Keratinocyte (primary cell): Measurements from ENCODE around the gene ZC3H10. TPM values are rescaled to one million over a fixed set of nuclear protein-coding genes. Genes with fewer than 3 reads are reported as not detected.

Experiments used
- DNase-seq: peaks from one replicate; pipeline ENCODE4 v3.0.0-alpha.2; 2011; ENCODE audit warnings: low read depth, missing footprints, low spot score
- FAIRE-seq: peaks from 2 replicates; lab custom pipeline; 2011; peaks lifted over from hg19 to GRCh38; lab: Jason Lieb, UNC
- H2AFZ ChIP-seq: 2 replicates; pipeline ENCODE4 v1.6.0; 2012; ENCODE audit warnings: low read length, control low read depth, inconsistent platforms; ENCODE audit not compliant: control insufficient read depth
- H3K27ac ChIP-seq: 2 replicates; pipeline ENCODE4 v1.5.1; 2011; ENCODE audit warnings: low read length; ENCODE audit not compliant: control insufficient read depth, insufficient read depth
- H3K27me3 ChIP-seq: 3 replicates; pipeline ENCODE4 v1.6.0; 2011; ENCODE audit warnings: low read length; ENCODE audit not compliant: control insufficient read depth, insufficient read depth; ENCODE audit errors: extremely low read depth
- H3K36me3 ChIP-seq, 2 experiments: 2 replicates in 1 of 2; 3 replicates in 1 of 2; pipeline ENCODE4 v1.5.1; 2011; ENCODE audit warnings: low read length in 2 of 2, mild to moderate bottlenecking in 1 of 2; ENCODE audit not compliant: control insufficient read depth in 2 of 2, insufficient read depth in 2 of 2; ENCODE audit errors: extremely low read depth in 1 of 2
- H3K4me1 ChIP-seq: 3 replicates; pipeline ENCODE4 v1.5.1; 2011; ENCODE audit warnings: low read length; ENCODE audit not compliant: control insufficient read depth, insufficient read depth; ENCODE audit errors: extremely low read depth
- H3K4me2 ChIP-seq: 3 replicates; pipeline ENCODE4 v1.6.0; 2011; ENCODE audit warnings: low read depth, low read length; ENCODE audit not compliant: control insufficient read depth, insufficient read depth; ENCODE audit errors: extremely low read depth
- H3K4me3 ChIP-seq, 3 experiments: fragments of 200-600 bp in 1 of 3; sonication (generic) in 1 of 3; 2 replicates in 2 of 3; 3 replicates in 1 of 3; pipeline ENCODE4 v1.5.1; 2011 to 2016; ENCODE audit warnings: low read length in 3 of 3, mild to moderate bottlenecking in 3 of 3, control low read depth in 2 of 3, inconsistent platforms in 1 of 3, low read depth in 1 of 3, mixed read lengths in 1 of 3, mixed run types in 1 of 3, moderate library complexity in 1 of 3; ENCODE audit not compliant: control insufficient read depth in 2 of 3, insufficient read depth in 2 of 3; ENCODE audit errors: extremely low read depth in 1 of 3
- H3K79me2 ChIP-seq: 2 replicates; pipeline ENCODE4 v1.6.0; 2012; ENCODE audit warnings: low read length; ENCODE audit not compliant: control insufficient read depth, insufficient read depth
- H3K9ac ChIP-seq: 3 replicates; pipeline ENCODE4 v1.6.0; 2011; ENCODE audit warnings: low read length; ENCODE audit not compliant: control insufficient read depth, insufficient read depth; ENCODE audit errors: extremely low read depth
- H3K9me1 ChIP-seq: 3 replicates; pipeline ENCODE4 v1.6.0; 2011; ENCODE audit warnings: low read length; ENCODE audit not compliant: control insufficient read depth, insufficient read depth; ENCODE audit errors: extremely low read depth
- H3K9me3 ChIP-seq: 2 replicates; pipeline ENCODE4 v1.5.1; 2012; ENCODE audit warnings: low read depth, low read length; ENCODE audit not compliant: control insufficient read depth
- H4K20me1 ChIP-seq: 3 replicates; pipeline ENCODE4 v1.6.0; 2011; ENCODE audit warnings: low read length; ENCODE audit not compliant: control insufficient read depth, insufficient read depth; ENCODE audit errors: extremely low read depth
- CTCF ChIP-seq, 3 experiments: IDR thresholded peaks in 1 of 3; conservative IDR thresholded peaks in 1 of 3; optimal IDR thresholded peaks in 1 of 3; 2 replicates in 2 of 3; 3 replicates in 1 of 3; pipeline versions ENCODE3 to v1.5.1; 2011; ENCODE audit warnings: low read length in 3 of 3, mild to moderate bottlenecking in 3 of 3, moderate library complexity in 2 of 3, control low read depth in 1 of 3, inconsistent platforms in 1 of 3; ENCODE audit not compliant: insufficient read depth in 2 of 3; ENCODE audit errors: extremely low read depth in 1 of 3
- EZH2 ChIP-seq: IDR thresholded peaks from one replicate; pipeline ENCODE4 v1.6.1; 2012; ENCODE audit warnings: inconsistent platforms, mild to moderate bottlenecking, low read length, moderate library complexity
- dilution Hi-C: fragments of 300-500 bp; cut with MboI; formaldehyde crosslinking; loops from one replicate; pipeline ENCODE4 v1.7.0; 2020; ENCODE audit warnings: low sequenced_read_pairs; ENCODE audit not compliant: extremely low pct_ligation_motif_present
- polyA plus RNA-seq, 5 experiments: library from polyadenylated mRNA; depleted of rRNA in 3 of 5; stranded (reverse) in 3 of 5; stranded (forward) in 1 of 5; unstranded in 1 of 5; fragments of >200 nt; gene quantifications; 1 replicate in 1 of 5; 2 replicates in 3 of 5; 3 replicates in 1 of 5; pipeline versions ENCODE4 v1.2.1 to v1.2.3, GENCODE V29; 2011 to 2012; ENCODE audit warnings: missing spikeins in 2 of 5, low read depth in 1 of 5, low replicate concordance in 1 of 5

The ZC3H10 gene
- polyA plus RNA-seq, 1 donor (not counting 4 experiments of a cell fraction or from before 2014, with no cell fraction given): 0.85 TPM

- peak; percentile 41 to 57 (median 47) for TF ChIP-seq CTCF (optimal IDR thresholded peaks at IDR 0.05 in 1 of 3, IDR thresholded peaks at IDR 0.05 in 1 of 3, conservative IDR thresholded peaks at IDR 0.05 in 1 of 3; ENCODE audit: extremely low read depth in 1 of 3, insufficient read depth in 2 of 3, low read length in 3 of 3)
- no peak for TF ChIP-seq EZH2
- Histone ChIP-seq H3K27me3 (no peaks in the 10 kb centered on the region), H2AFZ (peak overlapping the region; percentile 84), H3K4me1 (peaks cover 33% of the 10 kb centered on the region), H3K4me2 (peak overlapping the region; percentile 88), H3K9me1 (no peaks in the 10 kb centered on the region), H4K20me1 (peaks cover 18% of the 10 kb centered on the region), H3K79me2 (peaks cover 28% of the 10 kb centered on the region), H3K27ac (peak overlapping the region; percentile 65), H3K9ac (peak overlapping the region; percentile 99), H3K9me3 (no peaks in the 10 kb centered on the region), H3K36me3 (peaks cover 33 to 35% of the 10 kb centered on the region in 2 experiments), H3K4me3 (peak overlapping the region; percentile 61 to 84 (median 66))
- DNase-seq: no peak
- FAIRE-seq: no peak
- dilution Hi-C loops: no loop called here
Observed at GRCh38 chr12:56157201-56158028, 39.3 kb downstream of the ZC3H10 start.

- Histone ChIP-seq H3K27me3 (no peaks in the 10 kb centered on the region), H3K36me3 (peaks cover 35 to 38% of the 10 kb centered on the region in 2 experiments), H3K4me3 (peak within 1 kb of the TSS; percentile 84 to 98 (median 89)), H4K20me1 (peaks cover 18% of the 10 kb centered on the region), H3K9ac (peak within 1 kb of the TSS; percentile 99), H3K9me3 (no peaks in the 10 kb centered on the region), H3K79me2 (peaks cover 28% of the 10 kb centered on the region), H3K4me2 (peak within 1 kb of the TSS; percentile 95), H3K4me1 (peaks cover 26% of the 10 kb centered on the region), H3K9me1 (no peaks in the 10 kb centered on the region), H3K27ac (peak within 1 kb of the TSS; percentile 98), H2AFZ (peak within 1 kb of the TSS; percentile 84)
- dilution Hi-C loops: no loop called here
- TF ChIP-seq CTCF (optimal IDR thresholded peaks at IDR 0.05 in 1 of 3, IDR thresholded peaks at IDR 0.05 in 1 of 3, conservative IDR thresholded peaks at IDR 0.05 in 1 of 3; ENCODE audit: extremely low read depth in 1 of 3, insufficient read depth in 2 of 3, low read length in 3 of 3): peak in 1 of 3 experiments; percentile 9
- TF ChIP-seq EZH2: no peak
- DNase-seq (peak; percentile 96), FAIRE-seq (peak; percentile 71)
Observed at GRCh38 chr12:56158029-56158925, 40.2 kb downstream of the ZC3H10 start, which contains the start of gene MYL6. Gene MYL6, plus strand, starts transcription at chr12:56158359. Its CDS starts 43 bp downstream, at chr12:56158402.
